Islet precursor cell (in vitro differentiated cells): ENCODE results near the gene SEC24C.
A peak's percentile ranks its signal among the peaks of the same experiment; 100 is the strongest.
"Not testable (repeated sequence)": the region's sequence is repeated elsewhere in the genome, so short reads cannot be mapped to it uniquely, and the experiment has no call there.

Experiments
- DNase-seq: peaks from one replicate; pipeline ENCODE4 v3.0.0-alpha.2; 2018

Gene SEC24C

DNA sequence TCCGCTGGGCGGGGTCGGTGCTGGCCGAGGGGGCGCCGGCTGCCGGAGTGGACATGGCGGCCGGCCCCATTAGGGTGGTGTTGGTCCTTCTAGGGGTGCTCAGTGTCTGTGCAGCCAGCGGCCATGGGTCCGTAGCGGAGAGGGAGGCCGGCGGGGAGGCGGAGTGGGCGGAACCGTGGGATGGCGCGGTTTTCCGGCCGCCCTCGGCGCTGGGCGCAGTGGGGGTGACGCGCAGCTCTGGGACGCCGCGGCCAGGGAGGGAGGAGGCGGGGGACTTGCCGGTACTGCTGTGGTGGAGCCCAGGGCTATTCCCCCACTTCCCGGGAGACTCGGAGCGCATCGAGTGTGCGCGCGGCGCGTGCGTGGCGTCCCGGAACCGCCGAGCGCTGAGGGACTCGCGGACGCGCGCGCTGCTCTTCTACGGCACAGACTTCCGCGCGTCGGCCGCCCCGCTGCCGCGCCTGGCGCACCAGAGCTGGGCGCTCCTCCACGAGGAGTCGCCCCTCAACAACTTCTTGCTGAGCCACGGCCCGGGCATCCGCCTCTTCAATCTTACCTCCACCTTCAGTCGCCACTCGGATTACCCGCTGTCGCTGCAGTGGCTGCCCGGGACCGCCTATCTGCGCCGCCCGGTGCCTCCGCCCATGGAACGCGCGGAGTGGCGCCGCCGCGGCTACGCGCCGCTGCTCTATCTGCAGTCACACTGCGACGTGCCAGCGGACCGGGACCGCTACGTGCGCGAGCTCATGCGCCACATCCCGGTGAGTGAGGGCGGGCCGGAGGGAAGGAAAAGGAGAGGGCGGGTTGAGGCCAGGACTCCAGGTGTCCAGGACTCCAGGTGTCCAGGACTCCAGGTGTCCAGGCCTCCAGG is 28.3 kb downstream of the SEC24C start:
- peak; percentile 89 for DNase-seq

DNA sequence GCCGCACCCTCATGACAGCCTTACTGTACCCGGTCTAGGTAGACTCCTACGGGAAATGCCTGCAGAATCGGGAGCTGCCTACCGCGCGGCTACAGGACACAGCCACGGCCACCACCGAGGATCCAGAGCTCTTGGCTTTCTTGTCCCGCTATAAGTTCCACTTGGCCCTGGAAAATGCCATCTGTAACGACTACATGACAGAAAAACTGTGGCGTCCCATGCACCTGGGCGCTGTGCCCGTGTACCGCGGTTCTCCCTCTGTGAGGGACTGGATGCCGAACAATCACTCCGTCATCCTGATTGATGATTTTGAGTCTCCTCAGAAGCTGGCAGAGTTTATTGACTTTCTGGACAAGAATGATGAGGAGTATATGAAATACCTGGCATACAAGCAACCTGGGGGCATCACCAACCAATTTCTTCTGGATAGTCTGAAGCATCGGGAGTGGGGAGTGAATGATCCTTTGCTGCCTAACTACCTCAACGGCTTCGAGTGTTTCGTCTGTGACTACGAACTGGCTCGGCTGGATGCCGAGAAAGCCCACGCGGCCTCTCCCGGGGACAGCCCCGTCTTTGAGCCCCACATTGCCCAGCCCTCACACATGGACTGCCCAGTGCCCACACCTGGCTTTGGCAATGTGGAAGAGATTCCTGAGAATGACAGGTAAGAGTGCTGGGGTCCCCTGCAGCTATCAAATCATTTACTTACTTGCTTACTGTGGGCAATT is 29.1 kb downstream of the SEC24C start:
- no peak for DNase-seq

DNA sequence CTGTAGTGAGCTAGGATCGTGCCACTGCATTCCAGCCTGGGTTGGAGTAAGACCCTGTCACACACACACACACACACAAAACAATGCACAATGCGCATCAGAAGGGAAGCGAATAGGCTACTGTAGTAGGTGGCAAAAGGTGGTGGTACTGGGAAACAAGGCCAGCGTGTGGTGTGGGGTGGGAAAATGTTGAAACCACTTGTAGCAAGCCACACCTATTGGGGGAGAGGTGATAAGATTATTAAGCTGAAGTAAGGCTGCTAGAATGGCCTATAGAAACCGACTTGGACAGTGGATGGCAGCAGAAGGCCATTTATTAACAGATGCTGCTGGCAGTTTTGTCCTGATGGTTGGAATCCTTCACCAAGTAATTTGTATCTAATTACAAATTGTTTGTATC is 30.5 kb downstream of the SEC24C start:
- DNase-seq, result no peak

DNA sequence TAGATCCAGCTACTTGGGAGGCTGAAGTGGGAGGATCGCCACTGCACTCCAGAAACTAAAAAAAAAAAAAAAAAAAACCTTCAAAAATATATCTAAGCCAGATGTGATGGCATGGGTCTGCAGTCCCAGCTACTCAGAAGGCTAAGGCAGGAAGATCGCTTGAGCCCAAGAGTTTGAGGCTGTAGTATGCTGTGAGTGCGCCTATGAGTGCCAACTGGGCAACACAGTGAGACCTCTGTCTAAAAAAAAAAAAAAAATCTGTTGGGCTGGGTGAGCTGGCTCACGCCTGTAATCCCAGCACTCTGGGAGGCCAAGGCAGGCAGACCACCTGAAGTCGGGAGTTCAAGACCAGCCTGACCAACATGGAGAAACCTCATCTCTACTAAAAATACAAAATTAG is 34.8 kb downstream of the SEC24C start:
- no peak for DNase-seq

DNA sequence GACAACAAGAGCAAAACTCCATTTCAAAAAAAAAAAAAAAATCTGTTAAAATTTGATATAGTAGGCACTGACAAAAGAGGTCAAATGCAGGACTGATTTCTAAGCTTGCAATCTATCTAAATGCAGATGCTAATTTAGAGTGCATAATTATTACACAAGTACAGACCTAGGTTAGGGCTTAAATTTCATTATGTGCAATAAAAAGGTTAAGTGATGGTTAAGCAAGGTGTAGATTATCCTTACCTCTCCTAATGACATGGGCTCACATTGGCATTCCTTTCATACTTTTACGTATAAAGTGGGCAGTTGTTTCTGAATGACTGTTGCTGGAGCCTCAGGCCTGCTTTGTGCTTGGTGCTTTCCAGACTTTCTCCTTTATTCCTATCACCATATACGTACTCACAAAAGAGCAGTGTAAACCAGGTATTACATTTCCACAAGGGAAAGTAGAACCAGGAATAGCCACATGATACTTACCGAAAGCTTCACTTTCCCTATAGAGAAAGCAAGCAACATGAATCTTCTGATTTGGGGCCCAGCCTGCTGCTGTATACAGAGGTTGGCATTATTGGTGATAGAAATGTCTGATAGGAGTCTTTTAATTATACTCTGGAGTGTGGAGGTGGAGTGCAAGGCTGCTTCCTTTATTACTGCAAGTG is 35.5 kb downstream of the SEC24C start:
- no peak for DNase-seq

DNA sequence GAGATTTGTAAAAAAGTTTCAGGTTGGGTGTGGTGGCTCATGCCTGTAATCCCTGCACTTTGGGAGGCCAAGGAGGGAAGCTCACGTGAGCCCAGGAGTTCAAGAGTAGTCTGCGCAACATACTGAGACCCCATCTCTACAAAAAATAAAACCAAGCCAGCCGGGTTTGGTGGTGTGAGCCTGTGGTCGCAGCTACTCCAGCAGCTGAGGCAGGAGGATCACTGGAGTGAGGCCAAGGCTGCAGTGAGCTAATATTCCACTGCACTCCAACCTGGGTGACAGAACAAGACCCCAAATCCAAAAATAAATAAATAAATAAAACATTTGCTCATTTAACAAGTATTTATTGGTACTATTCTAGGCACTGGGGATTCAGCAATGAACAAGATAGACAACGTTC is 36.1 kb downstream of the SEC24C start:
- DNase-seq, result no peak

DNA sequence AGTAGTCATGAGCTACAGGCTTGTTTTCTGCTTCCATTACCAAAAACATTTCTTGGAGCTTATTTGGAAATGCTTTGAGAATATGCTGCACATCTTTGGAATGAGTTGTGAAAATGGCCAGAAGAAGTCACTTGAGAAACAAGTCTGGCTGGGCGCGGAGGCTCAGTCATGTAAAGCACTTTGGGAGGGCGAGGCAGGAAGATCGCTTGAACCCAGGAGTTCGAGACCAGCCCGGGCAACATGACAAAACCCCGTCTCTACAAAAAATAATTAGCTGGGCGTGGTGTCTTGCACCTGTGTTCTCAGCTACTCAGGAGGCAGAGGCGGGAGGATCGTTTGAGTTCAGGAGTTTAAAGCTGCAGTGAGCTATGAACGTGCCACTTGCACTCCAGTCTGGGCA is 36.8 kb downstream of the SEC24C start:
- DNase-seq, result no peak

DNA sequence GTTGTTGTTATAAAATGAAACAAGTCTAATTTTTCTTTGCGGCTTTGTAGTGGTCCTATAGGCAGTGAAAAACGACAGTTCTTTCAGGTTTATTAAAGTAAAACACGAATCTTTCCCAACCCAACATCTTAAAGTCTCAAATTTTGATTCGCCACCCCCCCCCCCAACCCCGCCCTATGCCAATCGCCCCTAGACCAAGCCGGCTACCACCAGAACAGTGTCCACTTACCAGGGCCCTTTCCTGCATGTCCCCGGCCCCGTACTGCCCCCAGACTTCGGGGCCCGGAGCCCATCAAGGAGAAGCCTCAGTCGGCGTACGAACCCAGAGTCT is 37.3 kb downstream of the SEC24C start:
- DNase-seq, result no peak

DNA sequence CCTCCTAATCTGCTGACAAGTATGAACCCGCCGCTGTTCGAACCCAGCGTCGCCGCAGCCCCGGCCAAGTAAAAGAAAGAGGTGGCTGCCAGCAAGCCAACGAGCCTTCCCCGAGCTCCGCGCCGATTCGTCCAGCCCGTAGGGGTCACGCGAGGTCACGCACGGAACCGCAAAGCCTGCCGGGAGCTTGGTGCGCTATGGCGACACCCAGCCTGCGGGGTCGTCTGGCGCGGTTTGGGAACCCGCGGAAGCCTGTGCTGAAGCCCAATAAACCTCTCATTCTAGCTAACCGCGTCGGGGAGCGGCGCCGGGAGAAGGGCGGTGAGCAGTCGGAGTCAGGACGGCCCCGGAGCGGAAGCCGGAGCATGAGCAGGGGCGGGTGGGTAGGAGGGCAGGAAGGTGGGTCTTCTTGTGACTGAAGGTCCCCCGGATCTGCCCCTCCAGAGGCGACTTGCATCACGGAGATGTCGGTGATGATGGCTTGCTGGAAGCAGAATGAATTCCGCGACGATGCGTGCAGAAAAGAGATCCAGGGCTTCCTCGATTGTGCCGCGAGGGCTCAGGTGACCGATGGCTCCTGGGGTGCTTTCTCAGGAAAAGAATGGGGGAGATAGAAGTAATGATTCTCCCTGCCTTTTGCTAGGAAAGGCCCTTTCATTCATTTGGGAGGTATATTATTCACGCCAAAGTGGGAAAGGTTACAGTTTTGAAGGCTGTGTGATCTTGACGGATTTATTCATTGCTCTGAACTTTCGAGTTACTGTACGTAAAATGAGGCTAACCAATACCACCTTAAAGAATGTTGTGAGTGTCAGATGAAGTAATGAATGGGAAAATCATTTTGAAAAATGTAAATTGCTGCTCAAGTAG is 37.9 kb downstream of the SEC24C start, which contains the start of gene CHCHD1:
TSS of gene CHCHD1 (plus strand) at position 170 of the 870 bp plus-strand sequence. CDS start at position 198, 28 bp downstream.
- peak; percentile 95 for DNase-seq

DNA sequence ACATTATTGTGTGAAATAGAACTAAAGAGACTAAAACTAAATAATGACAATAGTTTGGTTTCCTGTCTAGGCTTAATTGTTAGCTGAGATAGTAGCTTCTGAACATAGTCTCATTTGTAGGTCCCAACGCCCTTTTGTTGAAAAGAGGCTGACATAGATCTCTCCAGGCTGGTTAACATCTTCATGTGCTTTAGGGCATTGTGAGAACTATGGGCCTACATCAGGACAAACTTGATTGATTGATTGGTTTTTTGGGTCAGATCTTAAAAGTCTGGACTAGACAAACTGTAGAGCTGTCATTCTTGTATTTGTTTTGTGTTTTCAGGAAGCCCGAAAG is 38.5 kb downstream of the SEC24C start:
- DNase-seq, result no peak

DNA sequence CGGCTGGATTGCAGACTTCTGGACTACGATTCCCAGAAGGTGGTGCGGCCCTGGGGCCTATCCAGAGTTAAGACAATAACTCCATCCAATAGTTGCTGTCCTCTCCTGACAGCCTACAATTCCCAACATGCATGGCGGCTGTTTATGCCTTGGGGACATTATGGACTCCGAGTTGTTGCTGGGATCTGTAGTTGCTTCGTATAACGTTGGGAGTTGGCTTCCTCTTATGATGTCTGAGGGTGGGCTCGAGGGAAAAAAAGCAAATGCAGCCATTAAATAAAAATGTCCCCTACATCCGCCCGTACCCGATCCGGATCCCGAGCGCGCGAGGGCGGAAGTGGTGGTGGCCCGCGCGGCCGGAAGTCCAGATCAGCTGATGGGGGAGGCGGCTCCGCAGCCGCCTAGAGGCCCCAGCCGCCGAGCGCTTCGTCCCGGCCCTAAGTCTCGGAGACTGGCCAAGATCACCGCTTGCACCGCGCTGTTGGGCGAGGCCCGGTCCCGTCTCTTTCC is 41.1 kb downstream of the SEC24C start, which contains the start of gene ZSWIM8:
TSS of gene ZSWIM8 (plus strand) at position 396 of the 510 bp plus-strand sequence. CDS start 273 bp downstream, outside the sequence.
- peak; percentile 94 for DNase-seq

DNA sequence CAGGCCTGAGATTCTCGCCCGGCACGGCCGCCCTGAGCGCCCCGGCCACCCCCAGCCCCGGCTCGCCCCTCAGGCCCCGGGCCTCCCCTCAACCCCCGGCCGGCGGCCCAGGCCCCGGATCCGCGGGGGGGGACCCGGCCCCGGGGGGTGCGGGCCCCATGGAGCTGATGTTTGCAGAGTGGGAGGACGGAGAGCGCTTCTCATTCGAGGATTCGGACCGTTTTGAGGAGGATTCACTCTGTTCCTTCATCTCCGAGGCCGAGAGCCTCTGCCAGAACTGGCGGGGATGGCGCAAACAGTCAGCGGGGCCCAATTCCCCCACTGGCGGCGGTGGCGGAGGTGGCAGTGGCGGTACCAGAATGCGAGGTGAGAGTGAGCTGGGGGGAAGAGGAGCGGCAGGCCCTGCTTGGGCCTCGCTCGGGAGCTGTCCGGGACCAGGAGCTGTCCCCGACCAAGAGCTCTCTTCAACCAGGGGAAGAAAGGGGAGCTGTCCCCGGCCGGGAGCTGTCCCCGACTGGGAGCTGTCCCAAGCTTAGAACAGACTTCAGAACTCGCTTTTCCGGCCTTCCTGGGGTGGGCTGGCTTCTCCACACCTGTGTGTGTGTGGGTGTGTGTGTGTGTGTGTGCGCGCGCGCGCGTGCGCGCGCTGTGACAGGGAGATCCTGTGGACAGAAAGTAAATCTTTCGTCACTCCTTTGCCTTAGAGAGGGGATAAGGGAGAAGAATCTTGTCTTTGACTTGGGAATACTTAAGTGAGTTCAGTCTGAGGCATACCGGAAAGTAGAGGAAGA is 41.7 kb downstream of the SEC24C start:
- DNase-seq, result peak; percentile 88

DNA sequence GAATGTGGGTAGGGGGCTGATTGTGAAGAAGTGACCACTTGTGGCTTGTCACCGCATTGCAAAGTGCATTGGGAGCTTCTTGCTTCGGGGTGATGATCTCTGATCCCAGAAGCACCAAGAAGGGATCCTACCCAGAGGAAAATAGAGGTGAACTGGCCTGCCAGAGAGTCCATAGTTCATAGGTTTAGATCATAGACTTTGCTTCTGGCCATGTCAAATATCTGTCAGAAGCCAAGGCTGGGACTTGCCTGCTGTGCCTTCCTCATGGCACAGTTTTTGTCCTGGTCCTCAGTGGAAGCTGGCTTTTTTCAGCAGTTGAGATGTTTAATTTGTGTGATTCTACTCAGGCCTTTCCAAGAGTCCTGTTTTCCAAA is 42.3 kb downstream of the SEC24C start:
- no peak for DNase-seq

DNA sequence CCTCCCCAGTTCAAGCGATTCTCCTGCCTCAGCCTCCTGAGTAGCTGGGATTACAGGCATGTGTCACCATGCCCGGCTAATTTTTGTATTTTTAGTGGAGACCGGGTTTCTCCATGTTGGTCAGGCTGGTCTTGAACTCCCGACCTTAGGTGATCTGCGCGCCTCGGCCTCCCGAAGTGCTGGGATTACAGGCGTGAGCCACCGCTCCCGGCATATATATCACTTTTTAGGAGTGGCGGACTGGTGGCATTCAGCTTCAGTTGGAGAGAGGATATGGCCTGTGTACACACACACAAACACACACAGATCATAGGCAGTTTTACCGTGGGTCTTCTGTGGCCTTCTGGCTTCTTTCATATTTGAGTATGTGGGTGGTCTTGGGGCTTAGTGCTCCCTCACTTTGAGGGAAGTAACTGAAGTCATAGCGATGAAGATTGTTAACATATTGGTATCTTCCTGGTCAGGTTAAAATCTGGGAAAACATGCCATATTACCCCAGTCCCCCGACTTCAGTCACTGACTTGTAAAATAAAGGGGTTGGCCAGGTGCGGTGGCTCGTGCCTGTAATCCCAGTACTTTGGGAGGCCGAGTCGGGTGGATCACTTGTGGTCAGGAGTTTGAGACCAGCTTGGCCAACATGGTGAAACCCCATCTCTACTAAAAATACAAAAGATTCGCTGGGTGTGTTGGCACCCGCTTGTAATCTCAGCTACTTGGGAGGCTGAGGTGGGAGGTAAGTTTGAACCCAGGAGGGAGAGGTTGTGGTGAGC is 43.0 kb downstream of the SEC24C start:
- not testable (repeated sequence) for DNase-seq

DNA sequence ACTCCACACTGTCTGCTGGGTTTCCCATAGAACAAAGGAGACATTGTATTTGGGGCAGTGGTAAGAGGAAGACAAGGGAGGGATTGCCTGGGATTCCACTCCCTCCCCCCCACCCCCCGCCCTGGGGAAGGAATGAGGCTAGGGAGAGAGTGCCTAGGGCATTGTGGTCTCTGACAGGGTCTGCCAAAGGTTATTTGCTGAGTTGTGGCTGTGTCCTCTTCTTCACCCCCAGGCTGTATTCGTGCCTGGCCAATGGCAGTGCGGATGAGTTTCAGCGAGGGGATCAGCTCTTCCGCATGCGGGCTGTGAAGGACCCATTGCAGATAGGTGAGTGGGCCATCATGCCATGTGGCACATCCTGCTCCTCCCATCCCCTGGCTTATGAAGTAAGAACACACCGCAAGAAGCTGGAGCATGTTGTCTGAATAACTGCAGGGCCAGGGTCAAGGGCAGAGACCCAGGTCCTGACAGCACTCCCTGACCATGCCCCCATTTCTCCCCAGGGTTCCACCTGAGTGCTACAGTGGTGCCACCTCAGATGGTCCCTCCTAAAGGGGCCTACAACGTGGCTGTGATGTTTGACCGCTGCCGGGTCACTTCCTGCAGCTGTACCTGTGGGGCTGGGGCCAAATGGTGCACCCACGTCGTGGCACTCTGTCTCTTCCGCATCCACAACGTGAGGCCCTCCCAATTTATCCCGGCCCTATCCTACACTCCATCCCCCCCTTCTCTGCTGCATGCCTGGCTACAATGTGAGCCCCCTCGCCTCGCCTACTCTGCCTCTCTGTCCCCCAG is 44.9 kb downstream of the SEC24C start:
- DNase-seq, result peak; percentile 68

DNA sequence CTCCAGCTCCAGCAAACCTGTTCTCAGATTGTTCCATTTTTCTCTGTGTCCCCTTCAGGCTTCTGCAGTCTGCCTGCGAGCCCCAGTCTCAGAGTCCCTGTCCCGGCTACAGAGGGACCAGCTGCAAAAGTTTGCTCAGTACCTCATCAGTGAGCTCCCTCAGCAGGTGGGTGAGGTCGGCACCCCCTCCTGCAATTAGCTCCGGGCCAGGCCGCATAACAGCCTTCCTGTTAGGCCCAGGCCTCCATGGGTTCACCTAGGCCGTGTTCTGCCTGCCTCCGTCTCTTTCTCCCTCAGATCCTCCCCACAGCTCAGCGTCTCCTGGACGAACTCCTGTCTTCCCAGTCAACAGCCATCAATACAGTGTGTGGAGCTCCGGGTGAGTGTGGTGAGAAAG is 45.5 kb downstream of the SEC24C start:
- no peak for DNase-seq

DNA sequence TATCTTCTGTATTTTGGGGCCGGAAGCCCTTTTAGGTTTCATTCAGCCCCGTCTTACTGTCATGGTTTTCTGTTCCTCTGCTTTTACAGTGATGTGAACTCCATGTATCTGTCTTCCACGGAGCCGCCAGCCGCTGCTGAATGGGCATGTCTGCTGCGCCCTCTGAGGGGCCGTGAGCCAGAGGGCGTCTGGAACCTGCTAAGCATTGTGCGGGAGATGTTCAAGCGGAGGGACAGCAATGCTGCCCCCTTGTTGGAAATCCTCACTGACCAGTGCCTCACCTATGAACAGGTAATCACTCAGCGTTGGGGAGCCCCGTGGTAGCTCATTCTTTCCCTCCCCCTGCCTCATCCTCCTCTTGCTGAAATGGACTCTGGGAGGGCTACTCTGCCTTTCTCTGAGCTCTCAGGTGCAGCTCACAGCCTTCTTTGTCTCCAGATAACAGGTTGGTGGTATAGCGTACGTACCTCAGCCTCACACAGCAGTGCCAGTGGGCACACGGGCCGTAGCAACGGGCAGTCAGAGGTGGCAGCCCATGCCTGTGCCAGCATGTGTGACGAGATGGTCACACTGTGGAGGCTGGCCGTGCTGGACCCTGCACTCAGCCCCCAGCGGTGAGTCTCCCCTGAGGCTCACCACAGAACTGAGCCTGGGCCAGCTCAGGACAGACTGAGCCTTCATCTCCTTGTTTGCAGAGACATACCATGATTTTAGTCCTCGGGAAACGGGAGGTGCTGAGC is 46.9 kb downstream of the SEC24C start:
- DNase-seq, result peak; percentile 37

DNA sequence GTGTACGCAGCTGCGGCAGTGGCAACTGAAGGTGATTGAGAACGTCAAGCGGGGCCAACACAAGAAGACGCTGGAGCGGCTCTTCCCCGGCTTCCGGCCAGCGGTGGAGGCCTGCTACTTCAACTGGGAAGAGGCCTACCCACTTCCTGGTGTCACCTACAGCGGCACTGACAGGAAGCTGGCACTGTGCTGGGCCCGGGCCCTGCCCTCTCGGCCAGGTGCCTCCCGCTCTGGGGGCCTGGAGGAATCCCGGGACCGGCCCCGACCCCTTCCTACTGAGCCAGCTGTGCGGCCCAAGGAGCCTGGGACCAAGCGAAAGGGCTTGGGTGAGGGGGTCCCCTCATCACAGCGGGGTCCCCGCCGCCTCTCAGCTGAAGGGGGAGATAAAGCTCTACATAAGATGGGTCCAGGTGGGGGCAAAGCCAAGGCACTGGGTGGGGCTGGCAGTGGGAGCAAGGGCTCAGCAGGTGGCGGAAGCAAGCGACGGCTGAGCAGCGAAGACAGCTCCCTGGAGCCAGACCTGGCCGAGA is 47.8 kb downstream of the SEC24C start:
- DNase-seq, result peak; percentile 32

DNA sequence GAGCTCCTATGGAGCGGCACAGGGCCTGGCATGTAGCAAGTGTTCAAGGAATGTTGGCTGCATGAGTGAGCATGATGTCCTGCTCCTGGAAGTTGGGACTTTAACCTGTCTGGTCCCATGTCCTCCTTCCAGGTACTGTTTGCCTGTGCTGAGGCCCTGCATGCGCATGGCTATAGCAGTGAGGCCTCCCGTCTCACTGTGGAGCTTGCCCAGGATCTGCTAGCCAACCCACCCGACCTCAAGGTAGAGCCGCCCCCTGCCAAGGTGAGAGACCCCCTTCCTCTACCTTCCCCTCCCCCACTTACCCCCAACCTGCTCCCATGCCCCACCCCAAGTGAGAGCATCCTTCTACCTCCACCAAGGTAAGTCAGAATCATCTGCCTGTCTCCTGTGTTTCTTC is 49.3 kb downstream of the SEC24C start:
- no peak for DNase-seq
